Stimulated activated naive CD4-positive, alpha-beta T cell (primary cell): Measurements from ENCODE around the gene KLK13.

Experiments used
- DNase-seq, 6 experiments: peaks; one replicate each; lab custom pipeline; 2025; lab: John Stamatoyannopoulos, UW

Gene KLK13

GRCh38 chr19:51091895-51092873 is 27.3 kb upstream of the KLK13 start:
- DNase-seq, result no peak

GRCh38 chr19:51091126-51091525 is 26.2 kb upstream of the KLK13 start:
- DNase-seq, result no peak

DNA sequence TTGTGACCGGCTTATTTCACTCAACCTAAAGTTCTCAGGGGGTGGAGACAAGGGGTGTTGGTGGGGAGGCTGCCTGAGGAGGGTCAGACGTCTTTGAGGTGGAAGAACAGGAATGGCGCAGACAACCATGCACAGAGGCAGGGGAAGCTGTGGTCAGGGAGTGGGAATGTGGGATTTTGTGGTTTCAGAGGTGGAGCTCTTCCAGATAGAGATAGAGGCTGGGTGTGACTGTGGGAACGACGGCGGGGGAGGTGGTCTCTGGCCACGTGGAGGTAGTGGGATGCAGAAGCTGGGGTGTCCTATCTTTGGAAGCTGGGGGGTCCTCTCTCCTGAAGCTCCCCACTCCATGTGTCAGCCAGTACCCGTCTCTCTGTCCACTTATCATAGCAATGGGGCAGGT is 25.6 kb upstream of the KLK13 start:
- no peak for DNase-seq

DNA sequence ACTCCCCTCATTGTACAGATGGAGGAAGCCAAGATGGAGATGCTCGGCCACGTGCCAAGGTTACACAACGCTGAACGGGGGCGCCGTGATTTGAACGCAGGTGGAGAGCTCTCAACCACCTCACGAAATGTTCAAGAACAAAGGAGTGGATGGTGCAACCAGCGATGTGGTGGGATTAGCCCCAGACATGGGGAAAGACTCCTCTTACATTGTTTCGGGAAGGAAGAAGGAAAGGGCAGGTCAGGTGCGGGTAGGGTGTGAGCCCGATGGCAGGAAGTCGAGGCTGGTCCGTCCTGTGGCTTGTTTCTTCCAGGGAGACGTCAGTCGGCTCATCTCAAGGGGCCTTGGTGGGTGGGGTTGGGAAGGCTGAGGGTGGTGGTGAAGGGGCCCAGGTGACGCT is 24.9 kb upstream of the KLK13 start:
- no peak for DNase-seq

DNA sequence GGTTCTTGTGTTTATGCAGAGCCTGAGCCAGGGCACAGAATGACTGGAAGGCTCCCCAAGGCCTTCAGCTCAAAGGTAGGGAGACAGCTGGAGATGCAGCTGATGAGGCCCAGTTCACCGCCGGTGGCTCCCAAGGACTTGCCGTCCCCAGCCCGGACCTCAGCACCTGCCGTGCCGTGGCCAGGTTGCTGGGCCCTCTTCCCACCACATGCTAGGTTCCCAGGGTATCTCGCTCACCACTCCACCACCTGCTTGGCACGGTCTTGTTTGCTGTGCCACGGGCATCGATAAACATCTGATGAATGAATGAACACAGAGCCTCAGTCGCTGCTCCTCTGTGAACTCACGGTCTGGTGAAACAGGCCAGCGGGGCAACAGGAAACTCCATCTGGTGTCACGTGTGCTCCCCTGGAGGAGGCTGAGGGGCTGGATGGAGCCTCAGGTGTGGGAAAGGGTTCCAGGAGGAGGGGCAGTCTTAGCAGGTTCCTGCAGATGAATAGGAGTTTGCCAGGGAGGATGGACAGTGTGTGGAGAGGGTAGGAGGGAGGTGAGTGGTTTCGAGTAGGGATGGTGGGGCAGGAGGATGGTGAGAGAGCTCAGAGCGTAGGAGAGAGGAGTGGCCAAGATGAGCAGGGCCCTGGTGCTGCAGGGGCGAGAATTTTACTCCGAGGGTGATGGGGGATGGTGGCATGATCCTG is 21.4 kb upstream of the KLK13 start:
- no peak for DNase-seq

GRCh38 chr19:51084505-51084904 is 19.6 kb upstream of the KLK13 start:
- DNase-seq, result no peak

GRCh38 chr19:51083783-51084182 is 18.9 kb upstream of the KLK13 start:
- no peak for DNase-seq

DNA sequence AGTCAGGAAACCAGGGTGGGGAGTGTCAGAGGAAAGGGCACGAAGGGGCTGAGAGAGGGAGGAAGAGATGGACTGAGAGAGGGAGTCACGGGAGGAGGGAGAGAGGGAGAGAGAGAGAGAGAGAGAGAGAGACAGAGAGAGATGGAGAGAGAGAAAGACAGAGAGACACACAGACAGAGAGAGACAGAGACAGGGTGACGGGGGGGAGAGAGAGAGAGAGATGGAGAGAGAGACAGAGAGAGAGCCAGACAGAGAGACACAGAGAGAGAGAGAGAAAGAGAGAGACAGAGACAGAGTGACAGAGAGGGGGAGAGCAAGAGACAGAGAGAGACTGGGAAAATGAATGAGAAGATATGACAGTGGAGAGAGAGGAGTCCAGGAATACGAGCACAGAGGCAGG is 18.3 kb upstream of the KLK13 start:
- no peak for DNase-seq

DNA sequence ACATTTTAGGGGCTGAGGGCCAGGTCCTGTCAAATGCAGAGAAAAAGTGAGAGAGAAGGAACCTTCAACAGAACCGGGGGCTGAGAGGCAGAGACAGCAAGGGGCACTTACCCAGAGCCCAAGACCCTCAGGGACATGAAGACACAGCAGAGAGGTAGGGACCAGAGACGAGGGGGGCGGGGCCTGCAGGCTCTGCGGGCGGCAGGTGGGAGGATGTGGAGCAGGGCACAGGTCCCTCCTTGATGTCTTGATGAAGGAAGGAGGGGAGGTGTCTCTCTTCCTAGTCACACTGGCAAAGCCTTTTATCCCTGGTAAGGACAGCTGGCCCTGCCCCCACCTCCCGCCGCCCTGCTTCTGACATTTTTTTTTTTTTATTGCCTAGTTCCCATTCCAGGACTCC is 17.7 kb upstream of the KLK13 start, which contains the start of gene KLK14:
Gene KLK14, minus strand, starts transcription at position 277 of the 400 bp plus-strand sequence. Its CDS starts 273 bp downstream, at position 4.
- no peak for DNase-seq

- DNase-seq, result no peak
These were observed 16.6 kb upstream of the KLK13 start for GRCh38 chr19:51081476-51081875.

DNA sequence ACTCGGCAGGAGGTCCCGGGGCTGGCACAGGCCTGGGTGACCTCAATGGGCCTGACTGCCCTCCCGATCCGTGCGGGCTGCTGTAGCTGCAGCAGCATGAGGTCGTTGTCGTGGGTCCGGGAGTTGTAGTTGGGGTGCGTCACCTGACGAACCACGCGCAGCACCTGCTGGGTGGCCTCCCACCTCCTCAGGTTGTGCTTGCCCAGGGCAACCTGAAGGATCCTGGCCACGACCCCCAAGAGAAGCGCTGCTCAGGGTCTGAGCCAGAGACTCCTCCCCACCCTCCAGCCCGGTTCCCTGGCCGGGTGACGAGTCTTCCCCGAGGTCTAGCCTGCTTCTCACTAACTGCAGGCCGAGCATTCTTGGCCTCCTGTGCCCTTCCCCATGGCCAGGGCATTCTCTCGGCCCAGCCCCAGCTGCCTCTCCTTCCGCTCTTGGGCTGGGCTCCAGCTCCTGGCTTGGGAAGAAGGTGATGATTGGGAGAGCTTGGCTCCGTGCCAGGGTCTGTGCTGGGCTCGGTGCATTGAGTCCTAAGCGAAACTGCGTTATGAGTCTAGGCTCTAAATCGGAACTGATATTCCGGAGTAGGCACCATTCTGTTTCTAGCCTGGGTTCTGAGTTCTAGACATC is 14.7 kb upstream of the KLK13 start:
- no peak for DNase-seq

GRCh38 chr19:51078731-51079130 is 13.8 kb upstream of the KLK13 start:
- no peak for DNase-seq

DNA sequence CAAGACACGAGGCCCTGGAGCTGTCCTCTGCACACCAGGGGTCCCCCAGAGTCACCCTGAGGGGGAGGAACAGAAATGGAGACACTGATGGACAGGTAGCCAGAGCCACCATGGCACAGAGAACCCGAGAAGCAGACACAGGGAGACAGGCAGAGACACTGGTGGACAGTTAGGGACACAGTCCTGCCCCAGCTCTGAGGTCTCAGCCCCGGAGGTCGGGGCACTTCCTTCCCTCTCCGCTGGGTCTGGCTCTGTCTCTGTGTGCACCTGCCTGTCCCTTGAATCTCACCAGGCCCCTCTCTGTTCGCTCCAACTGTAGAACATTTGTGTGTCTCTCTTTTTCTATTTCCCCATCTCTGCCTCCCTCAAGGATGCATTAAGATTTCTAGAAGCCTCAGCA is 13.2 kb upstream of the KLK13 start:
- DNase-seq, result no peak

- no peak for DNase-seq
These were observed 11.8 kb upstream of the KLK13 start for GRCh38 chr19:51076631-51077213.

DNA sequence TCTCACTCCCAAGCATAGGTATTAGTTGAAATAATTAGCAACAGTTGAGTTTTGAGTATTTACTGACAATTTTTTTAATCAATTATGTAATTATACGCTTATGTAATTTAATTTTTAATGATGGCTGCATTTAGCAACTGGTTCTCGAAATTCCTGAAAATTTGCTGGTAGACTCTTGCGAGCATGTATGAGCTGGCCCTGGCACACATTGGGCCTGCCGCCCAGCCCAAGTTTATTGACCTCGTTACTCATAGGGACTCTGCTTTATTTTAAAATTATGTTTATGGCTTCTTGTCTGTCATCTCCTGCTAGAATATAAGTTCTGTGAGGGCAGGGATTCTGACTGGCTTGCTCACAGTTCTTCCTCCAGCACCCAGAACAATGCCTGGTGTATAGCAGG is 11.1 kb upstream of the KLK13 start:
- DNase-seq, result no peak

DNA sequence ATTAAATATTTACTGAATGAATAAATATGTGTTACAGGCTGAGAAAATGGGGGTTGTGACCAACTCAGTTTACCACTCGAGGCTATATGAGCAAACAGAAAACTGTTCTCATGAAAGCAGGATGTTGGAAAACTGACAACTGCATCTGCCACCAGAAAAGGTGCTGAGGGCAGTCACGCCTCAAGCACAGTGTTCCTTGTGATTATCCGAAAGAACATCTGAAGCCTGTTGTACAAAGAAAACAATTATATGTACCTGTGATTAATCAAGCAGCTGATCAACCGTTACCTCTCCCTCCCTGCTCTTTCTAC is 6.2 kb upstream of the KLK13 start:
- no peak for DNase-seq

DNA sequence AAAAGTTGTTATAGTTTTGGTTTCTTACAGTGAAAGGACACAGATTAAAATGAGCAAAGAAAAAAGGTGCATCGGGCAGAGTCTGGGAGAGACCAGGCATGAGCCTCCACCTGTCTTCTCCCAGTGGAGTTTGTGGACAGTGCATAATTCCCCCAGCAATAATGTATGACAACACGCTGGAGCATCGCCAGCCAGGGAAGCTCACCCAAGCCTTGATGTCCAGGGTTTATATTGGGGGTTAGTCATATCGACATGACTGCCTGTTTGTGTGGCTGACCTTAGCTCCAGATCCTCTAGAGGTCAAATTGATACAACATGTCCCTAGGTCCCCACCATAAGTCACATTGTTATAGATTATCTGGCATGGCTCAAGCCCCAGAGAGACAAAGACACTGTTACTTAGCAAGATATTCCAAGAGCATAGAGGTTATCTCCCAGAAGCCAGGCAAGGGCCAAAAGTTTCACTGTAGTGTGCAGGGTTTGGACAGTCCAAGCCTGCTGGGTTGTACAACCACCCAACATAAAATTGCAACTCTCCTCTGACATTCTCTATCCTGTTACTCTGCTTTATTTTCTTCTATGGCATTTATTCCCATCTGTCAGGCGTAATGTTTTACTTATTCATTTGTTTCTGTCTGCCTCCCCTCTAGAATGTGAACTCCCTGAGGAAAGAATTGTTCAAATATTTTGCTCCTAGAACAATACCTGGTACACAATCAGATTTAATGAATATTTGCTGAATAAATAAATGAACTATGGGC is 5.6 kb upstream of the KLK13 start:
- DNase-seq, result no peak

- DNase-seq, result no peak
These were observed 1.7 kb upstream of the KLK13 start for GRCh38 chr19:51066393-51067186.

- DNase-seq, result no peak
These were observed 499 bp upstream of the KLK13 start for GRCh38 chr19:51065221-51065960.

GRCh38 chr19:51063664-51064063 is 1.2 kb downstream of the KLK13 start:
- DNase-seq, result no peak
